HepG2 (cell line): ENCODE measurements around the gene SNX9. TPM values are rescaled to one million over a fixed set of nuclear protein-coding genes. Genes with fewer than 3 reads are reported as not detected.

Source experiments
- ATAC-seq: fragments of 200-7000 bp; cut with Tn5 transposase; 3 replicates; pipeline ENCODE4 v1.9.1; 2020; ENCODE audit warnings: mild to moderate bottlenecking, moderate library complexity
- BruUV-seq: library from RNA; stranded (reverse); fragments of 400-500 nt; replicated peaks from 2 replicates; lab custom pipeline; 2021; lab: Mats Ljungman, UMichigan
- CTCF ChIA-PET: fragments of 300-600 bp; formaldehyde crosslinking; extraction: SDS; loops from one replicate; lab custom pipeline; 2021; ENCODE audit warnings: low total read pairs, inconsistent platforms, low intra/inter-chr PET ratio; lab: Yijun Ruan, JAX
- POLR2A ChIA-PET: fragments of 350-600 bp; sonication (Branson Sonifier 250); formaldehyde crosslinking; loops from one replicate; lab custom pipeline; 2020; ENCODE audit warnings: antibody characterized with exemption, inconsistent platforms; lab: Yijun Ruan, JAX
- DNase-seq: peaks from one replicate; pipeline ENCODE4 v3.0.0-alpha.2; 2015; ENCODE audit warnings: low spot score
- FAIRE-seq: peaks from 3 replicates; lab custom pipeline; 2011; peaks lifted over from hg19 to GRCh38; lab: Jason Lieb, UNC
- H2AFZ ChIP-seq: one replicate; pipeline ENCODE4 v1.6.1; 2011; ENCODE audit warnings: low read length, inconsistent platforms
- H3K27ac ChIP-seq: fragments of 300-600 bp; 3 replicates; pipeline ENCODE4 v1.8.0; 2011; ENCODE audit warnings: mixed run types, mild to moderate bottlenecking, mixed read lengths, low read length, inconsistent platforms; ENCODE audit not compliant: insufficient read depth; ENCODE audit errors: extremely low read length
- H3K27me3 ChIP-seq, 2 experiments: fragments of 200-600 bp in 1 of 2; 2 replicates in 1 of 2; 3 replicates in 1 of 2; pipeline versions ENCODE4 v1.6.0 to v1.8.0; 2011; ENCODE audit warnings: low read length in 2 of 2, mild to moderate bottlenecking in 2 of 2, moderate library complexity in 2 of 2, inconsistent platforms in 1 of 2; ENCODE audit not compliant: insufficient read depth in 2 of 2, control insufficient read depth in 1 of 2
- H3K36me3 ChIP-seq, 2 experiments: fragments of 200-600 bp in 1 of 2; replicated peaks in 1 of 2; 2 replicates in 1 of 2; 3 replicates in 1 of 2; pipeline versions ENCODE4 v1.5.1 to v1.8.0; 2011; ENCODE audit warnings: low read length in 2 of 2, inconsistent platforms in 1 of 2; ENCODE audit not compliant: insufficient read depth in 2 of 2, control insufficient read depth in 1 of 2
- H3K4me1 ChIP-seq: 2 replicates; pipeline ENCODE4 v1.5.1; 2012; ENCODE audit warnings: low read length, inconsistent platforms; ENCODE audit not compliant: insufficient read depth
- H3K4me2 ChIP-seq: 2 replicates; pipeline ENCODE4 v1.6.0; 2011; ENCODE audit warnings: low read depth, low read length, inconsistent platforms
- H3K4me3 ChIP-seq, 3 experiments: fragments of 200-600 bp in 1 of 3; sonication (generic), shearing (Covaris generic) in 1 of 3; replicated peaks in 1 of 3; 2 replicates each; pipeline ENCODE4 v1.5.1; 2011 to 2016; ENCODE audit warnings: low read length in 3 of 3, inconsistent platforms in 2 of 3, low read depth in 2 of 3, mild to moderate bottlenecking in 2 of 3, control low read depth in 1 of 3, mixed read lengths in 1 of 3; ENCODE audit not compliant: insufficient read depth in 1 of 3
- H3K79me2 ChIP-seq: one replicate; pipeline ENCODE4 v1.6.1; 2011; ENCODE audit warnings: low read length, inconsistent platforms; ENCODE audit not compliant: insufficient read depth
- H3K9ac ChIP-seq: 2 replicates; pipeline ENCODE4 v1.6.0; 2011; ENCODE audit warnings: mild to moderate bottlenecking, low read depth, low read length, inconsistent platforms; ENCODE audit not compliant: insufficient read depth
- H3K9me3 ChIP-seq: 2 replicates; pipeline ENCODE4 v1.5.1; 2012; ENCODE audit warnings: mild to moderate bottlenecking, low read length
- H4K20me1 ChIP-seq: 2 replicates; pipeline ENCODE4 v1.6.0; 2011; ENCODE audit warnings: inconsistent platforms, mild to moderate bottlenecking, low read length, moderate library complexity; ENCODE audit not compliant: insufficient read depth
- ASH2L ChIP-seq: fragments of 300-600, 200-600 bp; sonication (generic); IDR thresholded peaks from 2 replicates; pipeline ENCODE4 v1.7.0; 2017; ENCODE audit warnings: low read depth, mild to moderate bottlenecking, moderate library complexity, mixed read lengths, low read length; ENCODE audit not compliant: insufficient read length
- ATF3 ChIP-seq: sonication (generic); formaldehyde crosslinking; IDR thresholded peaks from 2 replicates; pipeline ENCODE4 v1.4.0; 2020; ENCODE audit warnings: missing genetic modification reagents
- FOXA1 ChIP-seq, 2 experiments: fragments of 450-650 bp in 1 of 2; sonication (generic) in 1 of 2; formaldehyde crosslinking in 1 of 2; IDR thresholded peaks; 2 replicates each; pipeline versions ENCODE4 v1.4.0 to v1.6.1; 2016 to 2020; ENCODE audit warnings: missing genetic modification reagents in 1 of 2
- FOXA3 ChIP-seq: IDR thresholded peaks from 2 replicates; pipeline ENCODE4 v1.6.1; 2016; ENCODE audit warnings: missing genetic modification reagents, missing compliant biosample characterization
- JUND ChIP-seq: sonication (generic); formaldehyde crosslinking; IDR thresholded peaks from 2 replicates; pipeline ENCODE4 v1.8.0; 2022; ENCODE audit warnings: mild to moderate bottlenecking, missing genetic modification reagents
- RAD51 ChIP-seq: fragments of 450-650 bp; IDR thresholded peaks from 2 replicates; pipeline ENCODE4 v1.6.1; 2016; ENCODE audit warnings: borderline replicate concordance
- SAP130 ChIP-seq: IDR thresholded peaks from 2 replicates; pipeline ENCODE4 v1.6.1; 2016; ENCODE audit warnings: low read depth
- TMF1 ChIP-seq: sonication (generic); formaldehyde crosslinking; IDR thresholded peaks from 2 replicates; pipeline ENCODE4 v1.8.1; 2022; ENCODE audit warnings: low read depth, missing genetic modification reagents
- ZFX ChIP-seq: sonication (generic); formaldehyde crosslinking; IDR thresholded peaks from 2 replicates; pipeline ENCODE4 v1.4.0; 2020; ENCODE audit warnings: mild to moderate bottlenecking, low read depth, missing genetic modification reagents, moderate library complexity
- ZFYVE20 ChIP-seq: sonication (generic); formaldehyde crosslinking; IDR thresholded peaks from 2 replicates; pipeline ENCODE4 v1.8.0; 2023; ENCODE audit warnings: low read depth, mild to moderate bottlenecking, moderate library complexity, missing genetic modification reagents, borderline replicate concordance
- ZKSCAN5 ChIP-seq: sonication (generic); formaldehyde crosslinking; IDR thresholded peaks from 2 replicates; pipeline ENCODE4 v1.5.1; 2020; ENCODE audit warnings: mild to moderate bottlenecking, missing genetic modification reagents
- ZNF432 ChIP-seq: sonication (generic); formaldehyde crosslinking; IDR thresholded peaks from 2 replicates; pipeline ENCODE4 v1.5.0; 2020; ENCODE audit warnings: missing genetic modification reagents, mild to moderate bottlenecking, borderline replicate concordance
- ZNF503 ChIP-seq: sonication (generic); formaldehyde crosslinking; IDR thresholded peaks from 2 replicates; pipeline ENCODE4 v1.4.0; 2020; ENCODE audit warnings: missing genetic modification reagents
- ZNF629 ChIP-seq: sonication (generic); formaldehyde crosslinking; conservative IDR thresholded peaks from 2 replicates; pipeline ENCODE4 v1.5.0; 2020; ENCODE audit warnings: missing genetic modification reagents
- ZNF850 ChIP-seq: sonication (generic); formaldehyde crosslinking; conservative IDR thresholded peaks from 2 replicates; pipeline ENCODE4 v1.9.0; 2021; ENCODE audit warnings: mild to moderate bottlenecking, missing genetic modification reagents
- WGBS: methylation state at CpG from one replicate; pipeline ENCODE4 v1.1.6; 2017; ENCODE audit warnings: low lambda C conversion rate; 5-methylcytosine and 5-hydroxymethylcytosine counted together
- in situ Hi-C: cut with HindIII; loops from 2 replicates; pipeline ENCODE4 v1.10.0; 2017; ENCODE audit warnings: low pct_unique_long_range_greater_than_20kb; ENCODE audit not compliant: extremely low pct_ligation_motif_present
- intact Hi-C: fragments of 100-400 bp; cut with micrococcal nuclease; formaldehyde crosslinking; loops from one replicate; pipeline ENCODE4 v1.10.0; 2022; ENCODE audit not compliant: unreplicated experiment
- polyA plus RNA-seq, 8 experiments: library from polyadenylated mRNA; depleted of rRNA in 3 of 8; stranded (reverse) in 7 of 8; unstranded in 1 of 8; fragments of >200 nt; fragmentation: Illumina TruSeq in 4 of 8; extraction: Trizol in 4 of 8; gene quantifications; 2 replicates each; pipeline versions ENCODE4 v1.2.1 to v1.2.3, GENCODE V29; 2011 to 2016; ENCODE audit warnings: low read depth in 4 of 8, missing spikeins in 1 of 8, mixed read lengths in 1 of 8; ENCODE audit not compliant: insufficient read depth in 1 of 8
- total RNA-seq, 5 experiments: library from RNA; depleted of rRNA; stranded (reverse); fragments of >200 nt; fragmentation: Illumina TruSeq; extraction: Trizol; gene quantifications; 2 replicates each; pipeline ENCODE4 v1.2.3, GENCODE V29; 2016; ENCODE audit warnings: low read depth in 1 of 5
- TF ChIP-seq, protein P1 (sequence below): sonication (generic); formaldehyde crosslinking; IDR thresholded peaks from 2 replicates; pipeline ENCODE4 v1.5.1; 2020; ENCODE audit warnings: mild to moderate bottlenecking, missing genetic modification reagents, moderate library complexity
- TF ChIP-seq, protein P2 (sequence below): sonication (generic); formaldehyde crosslinking; IDR thresholded peaks from 2 replicates; pipeline ENCODE4 v1.5.0; 2020; ENCODE audit warnings: missing genetic modification reagents, mild to moderate bottlenecking, borderline replicate concordance

The SNX9 gene
- total and polyA plus RNA-seq, 2 of the 13 experiments (the other 11 are each of a cell fraction or from before 2014, with no cell fraction given) = 21.9 to 36.0 TPM

- ATAC-seq = peak; percentile 96
- POLR2A ChIA-PET = interaction anchor here (1.0 to 3.3 kb wide), 3 partner anchors 13 to 19 kb away, joined by 3 to 18 read pairs (median 3); partner anchors contain the start of gene SYNJ2
- H3K9ac ChIP-seq = peak overlapping the region; percentile 61
- TF ChIP-seq ZNF503 (CRISPR knock-in tag) = no peak
- TF ChIP-seq RAD51 = no peak
- peak; percentile 40 for TF ChIP-seq ASH2L
- TF ChIP-seq, protein P1, sequence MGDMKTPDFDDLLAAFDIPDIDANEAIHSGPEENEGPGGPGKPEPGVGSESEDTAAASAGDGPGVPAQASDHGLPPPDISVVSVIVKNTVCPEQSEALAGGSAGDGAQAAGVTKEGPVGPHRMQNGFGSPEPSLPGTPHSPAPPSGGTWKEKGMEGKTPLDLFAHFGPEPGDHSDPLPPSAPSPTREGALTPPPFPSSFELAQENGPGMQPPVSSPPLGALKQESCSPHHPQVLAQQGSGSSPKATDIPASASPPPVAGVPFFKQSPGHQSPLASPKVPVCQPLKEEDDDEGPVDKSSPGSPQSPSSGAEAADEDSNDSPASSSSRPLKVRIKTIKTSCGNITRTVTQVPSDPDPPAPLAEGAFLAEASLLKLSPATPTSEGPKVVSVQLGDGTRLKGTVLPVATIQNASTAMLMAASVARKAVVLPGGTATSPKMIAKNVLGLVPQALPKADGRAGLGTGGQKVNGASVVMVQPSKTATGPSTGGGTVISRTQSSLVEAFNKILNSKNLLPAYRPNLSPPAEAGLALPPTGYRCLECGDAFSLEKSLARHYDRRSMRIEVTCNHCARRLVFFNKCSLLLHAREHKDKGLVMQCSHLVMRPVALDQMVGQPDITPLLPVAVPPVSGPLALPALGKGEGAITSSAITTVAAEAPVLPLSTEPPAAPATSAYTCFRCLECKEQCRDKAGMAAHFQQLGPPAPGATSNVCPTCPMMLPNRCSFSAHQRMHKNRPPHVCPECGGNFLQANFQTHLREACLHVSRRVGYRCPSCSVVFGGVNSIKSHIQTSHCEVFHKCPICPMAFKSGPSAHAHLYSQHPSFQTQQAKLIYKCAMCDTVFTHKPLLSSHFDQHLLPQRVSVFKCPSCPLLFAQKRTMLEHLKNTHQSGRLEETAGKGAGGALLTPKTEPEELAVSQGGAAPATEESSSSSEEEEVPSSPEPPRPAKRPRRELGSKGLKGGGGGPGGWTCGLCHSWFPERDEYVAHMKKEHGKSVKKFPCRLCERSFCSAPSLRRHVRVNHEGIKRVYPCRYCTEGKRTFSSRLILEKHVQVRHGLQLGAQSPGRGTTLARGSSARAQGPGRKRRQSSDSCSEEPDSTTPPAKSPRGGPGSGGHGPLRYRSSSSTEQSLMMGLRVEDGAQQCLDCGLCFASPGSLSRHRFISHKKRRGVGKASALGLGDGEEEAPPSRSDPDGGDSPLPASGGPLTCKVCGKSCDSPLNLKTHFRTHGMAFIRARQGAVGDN (CRISPR knock-in tag) = peak; percentile 65
- peak; percentile 92 for TF ChIP-seq FOXA3 (CRISPR knock-in tag)
- no peak for TF ChIP-seq ZNF850 (CRISPR knock-in tag)
- peak; percentile 62 for TF ChIP-seq SAP130
- TF ChIP-seq JUND (CRISPR knock-in tag) = no peak
- TF ChIP-seq ZNF432 = no peak
- TF ChIP-seq ZFX (CRISPR knock-in tag) = peak; percentile 68; the same call in 1 of the 2 replicates
- peak; percentile 47; the same call in 1 of the 2 replicates for TF ChIP-seq FOXA1 (IDR thresholded peaks at IDR 0.05)
- TF ChIP-seq FOXA1 (CRISPR knock-in tag; IDR thresholded peaks at IDR 0.05) = peak; percentile 90
- TF ChIP-seq ZFYVE20 (CRISPR knock-in tag) = no peak
- TF ChIP-seq ZNF629 (CRISPR knock-in tag) = no peak
- TF ChIP-seq TMF1 = no peak
- no peak for TF ChIP-seq ZKSCAN5 (CRISPR knock-in tag)
- no peak for TF ChIP-seq ATF3
- TF ChIP-seq, protein P2, sequence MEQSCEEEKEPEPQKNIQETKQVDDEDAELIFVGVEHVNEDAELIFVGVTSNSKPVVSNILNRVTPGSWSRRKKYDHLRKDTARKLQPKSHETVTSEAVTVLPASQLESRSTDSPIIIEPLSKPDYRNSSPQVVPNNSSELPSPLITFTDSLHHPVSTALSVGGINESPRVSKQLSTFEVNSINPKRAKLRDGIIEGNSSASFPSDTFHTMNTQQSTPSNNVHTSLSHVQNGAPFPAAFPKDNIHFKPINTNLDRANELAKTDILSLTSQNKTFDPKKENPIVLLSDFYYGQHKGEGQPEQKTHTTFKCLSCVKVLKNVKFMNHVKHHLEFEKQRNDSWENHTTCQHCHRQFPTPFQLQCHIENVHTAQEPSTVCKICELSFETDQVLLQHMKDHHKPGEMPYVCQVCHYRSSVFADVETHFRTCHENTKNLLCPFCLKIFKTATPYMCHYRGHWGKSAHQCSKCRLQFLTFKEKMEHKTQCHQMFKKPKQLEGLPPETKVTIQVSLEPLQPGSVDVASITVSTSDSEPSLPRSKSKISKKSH (CRISPR knock-in tag) = no peak
Measured at GRCh38 chr6:157967020-157967419, 144.0 kb downstream of the SNX9 start.

More at GRCh38 chr6:157967020-157967419, 144.0 kb downstream of the SNX9 start:
- no peaks in the 10 kb centered on the region for H3K9me3 ChIP-seq
- 9% methylated on average over 6 of the region's 6 CpGs for WGBS
- peaks cover 35% of the 10 kb centered on the region for H3K4me1 ChIP-seq
- FAIRE-seq (no peak), DNase-seq (peak; percentile 45)
- H3K36me3 ChIP-seq = no peaks in the 10 kb centered on the region
- CTCF ChIA-PET = no interaction called here
- no TSS peak for BruUV-seq
- H3K27ac ChIP-seq = no peak overlapping the region
- H2AFZ ChIP-seq = no peak overlapping the region
- H4K20me1 ChIP-seq = no peaks in the 10 kb centered on the region
- H3K4me2 ChIP-seq = peak overlapping the region; percentile 71
- H3K4me3 ChIP-seq = peak overlapping the region in 2 of 3 experiments; percentile 37 to 47; a peak in 2 of 6 replicates
- in situ Hi-C loops = no loop called here
- no peaks in the 10 kb centered on the region for H3K27me3 ChIP-seq
- intact Hi-C loops = no loop called here
- no peaks in the 10 kb centered on the region for H3K79me2 ChIP-seq
